Mucosa of descending colon (tissue), 3 donors: ENCODE data around the gene CPSF4L. TPM values are rescaled to one million over a fixed set of nuclear protein-coding genes. Genes with fewer than 3 reads are reported as not detected.
A peak's percentile ranks its signal among the peaks of the same experiment; 100 is the strongest.
"Not testable (repeated sequence)": the region's sequence is repeated elsewhere in the genome, so short reads cannot be mapped to it uniquely, and the experiment has no call there.

Source experiments
- ATAC-seq: fragments of 200-7000 bp; cut with Tn5 transposase; one replicate; pipeline ENCODE4 v1.9.1; 2020; ENCODE audit warnings: mild to moderate bottlenecking, moderate library complexity
- DNase-seq, 3 donors: peaks; one replicate each; pipeline ENCODE4 v3.0.0-alpha.2; 2020
- H3K36me3 ChIP-seq: fragments of 200-600 bp; one replicate; pipeline ENCODE4 v1.8.0; 2021; ENCODE audit warnings: low read depth, mild to moderate bottlenecking
- H3K4me1 ChIP-seq: fragments of 200-600 bp; one replicate; pipeline ENCODE4 v1.8.0; 2021; ENCODE audit warnings: low read depth, mild to moderate bottlenecking
- H3K4me3 ChIP-seq: fragments of 200-600 bp; one replicate; pipeline ENCODE4 v1.8.0; 2021; ENCODE audit warnings: mild to moderate bottlenecking
- H3K9me3 ChIP-seq: fragments of 200-600 bp; one replicate; pipeline ENCODE4 v1.8.0; 2021; ENCODE audit warnings: mild to moderate bottlenecking
- intact Hi-C, 2 donors: fragments of 100-400 bp; cut with DNase I in 1 of 2; cut with micrococcal nuclease in 1 of 2; formaldehyde crosslinking; loops; one replicate each; pipeline versions ENCODE4 v1.11.0 to v1.11.1; 2022; cut with DNase I, micrococcal nuclease
- long read RNA-seq, 2 donors: library from polyadenylated mRNA; unstranded; transcript quantifications; one replicate each; pipeline ENCODE4 v2.0.0, GENCODE V29; 2019 to 2021
- total RNA-seq, 3 donors: library from RNA; stranded (reverse); fragmentation: NEBNext Ultra II Directional in 2 of 3; extraction: Animal tissue kit (Norgen Biotek cat#: 25700) in 2 of 3; gene quantifications; one replicate each; pipeline versions ENCODE4 v1.2.1 to v1.2.4, GENCODE V29; 2021 to 2023
- TF ChIP-seq, protein P1 (sequence below): fragments of 200-600 bp; IDR thresholded peaks from one replicate; pipeline ENCODE4 v1.8.0; 2022; ENCODE audit warnings: antibody characterized with exemption, mild to moderate bottlenecking
- donor health status: DM: no; HTN: no; CAD: no; lungs with moderate emphysema.
- donor health status: DM: no; HTN: no; CAD: no.
- donor health status: DM: no; HTN: yes; CAD: no.

Gene CPSF4L, protein sequence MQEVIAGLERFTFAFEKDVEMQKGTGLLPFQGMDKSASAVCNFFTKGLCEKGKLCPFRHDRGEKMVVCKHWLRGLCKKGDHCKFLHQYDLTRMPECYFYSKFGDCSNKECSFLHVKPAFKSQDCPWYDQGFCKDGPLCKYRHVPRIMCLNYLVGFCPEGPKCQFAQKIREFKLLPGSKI
- not detected for total RNA-seq
- long read RNA-seq, donor 1: 0 reads
- long read RNA-seq, donor 2: 0 reads

DNA sequence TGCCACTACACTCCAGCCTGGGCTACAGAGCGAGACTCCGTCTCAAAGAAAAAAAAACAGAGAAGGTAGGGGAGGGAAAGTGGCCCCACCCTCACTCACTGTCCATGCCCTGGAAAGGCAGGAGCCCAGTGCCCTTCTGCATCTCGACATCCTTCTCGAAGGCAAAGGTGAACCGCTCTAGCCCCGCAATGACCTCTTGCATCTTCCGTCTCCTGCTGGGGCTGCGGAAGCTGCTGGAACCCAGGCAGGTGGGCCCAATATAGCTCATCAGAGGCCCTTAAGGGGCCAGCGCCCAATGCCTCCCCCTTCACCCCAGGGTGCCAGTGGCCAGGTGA, at the start of gene CPSF4L:
TSS of gene CPSF4L (minus strand) at position 264 of the 335 bp plus-strand sequence. CDS start at position 202, 62 bp downstream.
- ATAC-seq (no peak), DNase-seq (no peak)
- TF ChIP-seq, protein P1, sequence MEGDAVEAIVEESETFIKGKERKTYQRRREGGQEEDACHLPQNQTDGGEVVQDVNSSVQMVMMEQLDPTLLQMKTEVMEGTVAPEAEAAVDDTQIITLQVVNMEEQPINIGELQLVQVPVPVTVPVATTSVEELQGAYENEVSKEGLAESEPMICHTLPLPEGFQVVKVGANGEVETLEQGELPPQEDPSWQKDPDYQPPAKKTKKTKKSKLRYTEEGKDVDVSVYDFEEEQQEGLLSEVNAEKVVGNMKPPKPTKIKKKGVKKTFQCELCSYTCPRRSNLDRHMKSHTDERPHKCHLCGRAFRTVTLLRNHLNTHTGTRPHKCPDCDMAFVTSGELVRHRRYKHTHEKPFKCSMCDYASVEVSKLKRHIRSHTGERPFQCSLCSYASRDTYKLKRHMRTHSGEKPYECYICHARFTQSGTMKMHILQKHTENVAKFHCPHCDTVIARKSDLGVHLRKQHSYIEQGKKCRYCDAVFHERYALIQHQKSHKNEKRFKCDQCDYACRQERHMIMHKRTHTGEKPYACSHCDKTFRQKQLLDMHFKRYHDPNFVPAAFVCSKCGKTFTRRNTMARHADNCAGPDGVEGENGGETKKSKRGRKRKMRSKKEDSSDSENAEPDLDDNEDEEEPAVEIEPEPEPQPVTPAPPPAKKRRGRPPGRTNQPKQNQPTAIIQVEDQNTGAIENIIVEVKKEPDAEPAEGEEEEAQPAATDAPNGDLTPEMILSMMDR: no peak
- intact Hi-C loops: loop anchor here in 1 of 2 donors (5.0 kb wide), 1 partner anchor 96 kb away; no protein-coding TSS in a partner anchor
- Histone ChIP-seq H3K4me3 (no peak within 1 kb of the TSS), H3K4me1 (peaks cover 5% of the 10 kb centered on the region), H3K9me3 (no peaks in the 10 kb centered on the region), H3K36me3 (no peaks in the 10 kb centered on the region)

DNA sequence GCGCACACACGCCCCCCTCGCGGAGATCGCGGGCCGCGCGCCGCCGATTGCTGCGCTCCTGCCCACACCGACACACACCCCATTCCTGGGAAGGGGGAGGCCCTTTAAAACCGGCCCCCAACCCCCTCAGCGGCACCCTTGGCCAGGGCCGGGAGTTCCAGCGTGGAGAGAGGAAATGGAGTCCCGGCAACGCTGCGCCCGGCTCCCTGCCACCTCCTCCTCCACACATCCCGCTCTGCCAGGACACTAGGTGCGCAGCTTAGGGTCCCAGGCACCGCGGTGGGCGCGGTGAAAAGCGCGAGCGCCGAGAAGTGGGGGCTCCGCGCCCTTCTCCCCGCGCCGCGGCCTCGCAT, 49.7 kb upstream of the CPSF4L start:
- H3K4me1 ChIP-seq: peaks cover 39% of the 10 kb centered on the region
- TF ChIP-seq, protein P1: no peak
- DNase-seq (peak in 1 of 3 donors; percentile 77), ATAC-seq (peak; percentile 20)
- intact Hi-C loops: no loop called here
- H3K9me3 ChIP-seq: no peaks in the 10 kb centered on the region
- peak overlapping the region; percentile 97 for H3K4me3 ChIP-seq
- H3K36me3 ChIP-seq: no peaks in the 10 kb centered on the region

DNA sequence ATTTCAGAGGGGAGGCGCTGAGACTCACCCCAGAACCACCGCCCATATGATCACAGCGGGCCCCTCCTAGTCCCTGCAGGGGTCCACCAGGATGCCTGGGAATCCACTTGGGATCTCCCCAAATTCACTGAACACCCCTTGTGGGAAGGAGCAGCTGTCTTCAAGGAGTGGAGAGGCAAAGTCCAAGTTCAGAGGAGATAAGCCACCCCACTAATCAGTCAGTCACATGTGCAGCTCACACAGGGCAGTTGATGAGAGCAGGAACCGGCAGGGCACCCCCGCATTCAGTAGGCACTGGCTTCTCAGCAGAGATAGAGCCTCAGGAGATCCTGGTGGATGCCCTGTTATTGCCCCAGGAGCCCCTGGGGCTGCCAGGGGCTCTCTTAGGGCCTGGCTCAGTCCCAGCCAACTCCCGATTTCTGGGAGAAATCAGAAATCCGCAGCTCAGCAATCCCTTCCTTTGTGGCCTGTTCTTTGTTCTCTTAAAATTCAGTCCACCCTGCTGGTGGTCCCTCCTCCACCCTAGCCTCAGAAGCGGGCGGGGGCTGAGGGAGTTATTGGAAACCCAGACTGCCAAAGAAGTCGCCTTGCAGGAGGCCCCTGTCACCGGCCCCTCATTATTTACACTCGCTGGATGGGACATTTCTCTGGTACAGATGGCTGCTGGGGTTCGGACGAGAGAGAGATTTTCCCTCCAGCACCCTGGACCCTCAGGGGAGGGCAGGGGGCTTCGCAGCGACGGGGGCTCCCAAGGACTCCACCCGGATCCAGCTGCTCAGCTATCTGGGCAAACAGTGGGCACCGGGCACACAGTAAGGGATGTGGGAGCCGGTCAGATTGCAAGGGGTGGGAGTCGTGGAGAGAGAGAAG, 48.3 kb upstream of the CPSF4L start:
- no peak for ATAC-seq
- H3K4me1 ChIP-seq: peaks cover 53% of the 10 kb centered on the region
- no peaks in the 10 kb centered on the region for H3K9me3 ChIP-seq
- peak overlapping the region; percentile 28 for H3K4me3 ChIP-seq
- TF ChIP-seq, protein P1: no peak
- H3K36me3 ChIP-seq: no peaks in the 10 kb centered on the region
- intact Hi-C loops: no loop called here
- DNase-seq: peak; percentile 71 to 73 (median 73)

DNA sequence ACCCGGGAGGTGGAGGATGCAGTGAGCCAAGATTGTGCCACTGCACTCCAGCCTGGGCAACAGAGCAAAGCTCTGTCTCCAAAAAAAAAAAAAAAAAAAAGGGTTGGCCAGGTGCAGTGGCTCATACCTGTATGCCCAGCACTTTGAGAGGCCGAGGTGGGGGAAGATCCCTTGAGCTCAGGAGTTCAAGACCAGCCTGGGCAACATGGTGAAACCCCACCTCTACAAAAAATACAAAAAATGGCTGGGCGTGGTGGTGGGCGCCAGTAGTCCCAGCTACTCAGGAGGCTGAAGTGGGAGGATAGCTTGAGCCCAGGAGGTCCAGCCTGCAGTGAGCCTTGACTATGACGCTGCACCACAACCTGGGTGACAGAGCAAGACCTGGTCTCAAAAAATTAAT, 47.3 kb upstream of the CPSF4L start:
- H3K4me1 ChIP-seq: peaks cover 57% of the 10 kb centered on the region
- H3K36me3 ChIP-seq, H3K4me3 ChIP-seq, ATAC-seq, H3K9me3 ChIP-seq, intact Hi-C loops: not testable (repeated sequence)
- DNase-seq: peak in 1 of 3 donors; percentile 44

DNA sequence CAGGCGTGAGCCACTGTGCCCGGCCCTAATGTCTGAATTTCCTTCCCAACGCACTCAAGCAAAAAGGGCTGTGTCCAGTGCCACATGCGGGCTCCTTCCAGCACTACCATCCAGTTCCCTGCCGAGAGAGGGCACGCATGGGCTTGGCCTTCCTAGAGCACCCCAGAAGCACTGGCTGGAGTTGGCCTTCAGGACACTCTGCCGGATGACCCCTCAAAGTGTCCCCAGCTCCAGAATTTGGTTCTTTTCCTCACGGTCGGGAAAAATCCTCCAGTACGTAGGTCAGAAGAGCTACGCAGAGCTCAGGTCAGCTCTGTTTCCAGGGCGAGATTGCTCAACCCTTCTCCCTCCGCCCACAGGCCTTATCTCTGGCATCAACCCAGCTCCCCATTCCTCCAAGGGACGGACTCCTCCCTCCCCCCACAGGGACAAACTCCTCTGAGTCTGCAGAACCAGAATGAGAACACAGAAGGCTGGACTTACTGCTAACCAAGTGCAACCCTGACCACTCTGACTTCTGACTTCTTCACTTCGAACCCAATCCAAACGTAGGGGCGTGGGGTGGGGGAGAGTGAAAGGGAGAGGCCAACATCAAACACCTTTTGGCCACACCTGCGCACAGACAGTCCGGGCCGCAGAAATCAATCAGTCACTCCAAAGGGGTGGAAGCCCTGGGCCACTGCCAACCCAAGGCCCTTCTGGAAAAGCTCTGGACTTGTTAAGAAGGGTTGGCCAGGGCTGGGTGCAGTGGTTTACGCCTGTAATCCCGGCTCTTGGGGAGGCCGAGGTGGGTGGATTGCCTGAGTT, 46.5 kb upstream of the CPSF4L start:
- Histone ChIP-seq H3K4me1 (peaks cover 57% of the 10 kb centered on the region), H3K9me3 (no peaks in the 10 kb centered on the region), H3K36me3 (no peaks in the 10 kb centered on the region), H3K4me3 (no peak overlapping the region)
- DNase-seq (peak; percentile 92 to 94 (median 93)), ATAC-seq (peak; percentile 43)
- TF ChIP-seq, protein P1: no peak
- intact Hi-C loops: no loop called here
